Gastrocnemius medialis (tissue), 4 donors: Measurements from ENCODE around the gene TMEM54.

Source experiments
- CTCF ChIP-seq, 5 experiments: fragments of 450-650 bp in 3 of 5; fragments of 200-600 bp in 2 of 5; sonication (generic) in 2 of 5; IDR thresholded peaks in 4 of 5; conservative IDR thresholded peaks in 1 of 5; 1 replicate in 4 of 5; 2 replicates in 1 of 5; pipeline ENCODE4 v1.5.1; 2016 to 2019; ENCODE audit warnings: antibody characterized with exemption in 5 of 5, mild to moderate bottlenecking in 3 of 5, moderate library complexity in 3 of 5
- POLR2A ChIP-seq, 2 donors: fragments of 450-650 bp; IDR thresholded peaks; one replicate each; pipeline ENCODE4 v1.6.1; 2017; ENCODE audit warnings: antibody characterized with exemption in 2 of 2, mild to moderate bottlenecking in 2 of 2, moderate library complexity in 2 of 2

DNA sequence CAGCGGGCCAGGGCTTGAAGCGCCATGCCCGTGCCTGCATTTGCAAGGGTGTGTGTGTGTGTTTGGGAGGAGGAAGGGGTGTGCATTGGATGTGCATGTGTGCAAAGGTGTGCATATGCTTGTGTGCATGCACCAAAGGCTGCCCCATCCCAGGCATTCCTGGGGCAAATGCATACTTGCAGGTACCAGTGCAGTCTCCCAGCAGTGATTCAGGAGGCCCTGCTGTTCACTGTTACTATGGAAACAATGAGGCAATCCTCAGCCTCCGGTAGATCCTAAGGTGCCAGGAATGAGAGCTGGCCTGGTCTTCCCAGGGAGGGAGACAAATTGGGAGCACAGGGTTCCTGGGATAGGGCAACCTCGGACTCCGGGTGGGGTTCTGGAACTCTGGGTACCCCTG lies 23.0 kb downstream of the TMEM54 start:
- no peak for TF ChIP-seq CTCF (IDR thresholded peaks at IDR 0.05 in 4 of 5, conservative IDR thresholded peaks at IDR 0.05 in 1 of 5)
- TF ChIP-seq POLR2A (IDR thresholded peaks at IDR 0.05) = no peak
